VCaP (cell line): ENCODE results near the gene DDX5.

Experiments used
- H3K27ac ChIP-seq: fragments of 450-650 bp; 2 replicates; pipeline ENCODE4 v1.5.1; 2017
- TF ChIP-seq, protein P1 (sequence below): fragments of 450-650 bp; conservative IDR thresholded peaks from 2 replicates; pipeline ENCODE4 v1.5.1; 2017; ENCODE audit warnings: mild to moderate bottlenecking, moderate library complexity

Gene DDX5

DNA sequence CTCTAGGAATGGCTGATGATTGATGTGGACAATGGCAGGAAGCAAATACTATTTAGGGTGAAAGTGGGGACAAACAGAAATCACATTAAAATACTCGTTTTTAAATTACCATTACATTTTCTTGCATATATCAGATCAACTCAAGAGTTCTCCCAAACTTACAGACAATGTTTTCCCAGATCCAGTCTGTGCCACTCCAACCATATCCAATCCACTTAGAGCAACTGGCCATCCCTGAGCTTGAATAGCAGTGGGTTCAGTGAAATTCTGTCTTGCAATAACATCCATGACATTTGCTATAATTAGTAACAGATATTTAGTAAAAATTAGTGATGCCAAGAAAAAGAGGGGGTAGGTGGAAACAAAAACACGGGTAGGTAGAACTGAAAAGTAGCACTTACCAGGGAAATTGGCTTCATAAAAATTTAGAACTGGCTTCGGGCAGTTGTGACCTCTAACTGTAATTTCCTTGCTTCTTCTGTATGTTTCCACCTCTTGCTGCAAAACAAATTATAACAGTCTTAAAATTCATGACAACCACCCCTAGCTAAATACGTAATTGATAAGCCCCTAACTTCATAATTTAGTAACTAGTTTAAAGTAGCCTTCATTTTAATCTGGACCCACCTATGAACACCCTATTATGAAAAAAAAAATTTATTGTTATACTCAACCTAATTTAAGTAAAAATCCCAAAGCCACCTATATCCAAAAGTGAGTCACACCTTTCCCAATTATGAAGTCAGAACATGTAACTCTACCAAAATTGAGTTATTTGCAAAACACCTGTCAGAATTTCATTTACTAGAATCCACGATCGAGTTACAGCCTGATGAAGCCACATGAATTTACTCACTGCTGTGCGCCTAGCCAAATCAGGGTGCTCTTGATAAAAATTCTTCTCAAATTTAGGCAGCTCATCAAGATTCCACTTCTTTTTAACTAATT is 2.0 kb downstream of the DDX5 start:
- TF ChIP-seq, protein P1, sequence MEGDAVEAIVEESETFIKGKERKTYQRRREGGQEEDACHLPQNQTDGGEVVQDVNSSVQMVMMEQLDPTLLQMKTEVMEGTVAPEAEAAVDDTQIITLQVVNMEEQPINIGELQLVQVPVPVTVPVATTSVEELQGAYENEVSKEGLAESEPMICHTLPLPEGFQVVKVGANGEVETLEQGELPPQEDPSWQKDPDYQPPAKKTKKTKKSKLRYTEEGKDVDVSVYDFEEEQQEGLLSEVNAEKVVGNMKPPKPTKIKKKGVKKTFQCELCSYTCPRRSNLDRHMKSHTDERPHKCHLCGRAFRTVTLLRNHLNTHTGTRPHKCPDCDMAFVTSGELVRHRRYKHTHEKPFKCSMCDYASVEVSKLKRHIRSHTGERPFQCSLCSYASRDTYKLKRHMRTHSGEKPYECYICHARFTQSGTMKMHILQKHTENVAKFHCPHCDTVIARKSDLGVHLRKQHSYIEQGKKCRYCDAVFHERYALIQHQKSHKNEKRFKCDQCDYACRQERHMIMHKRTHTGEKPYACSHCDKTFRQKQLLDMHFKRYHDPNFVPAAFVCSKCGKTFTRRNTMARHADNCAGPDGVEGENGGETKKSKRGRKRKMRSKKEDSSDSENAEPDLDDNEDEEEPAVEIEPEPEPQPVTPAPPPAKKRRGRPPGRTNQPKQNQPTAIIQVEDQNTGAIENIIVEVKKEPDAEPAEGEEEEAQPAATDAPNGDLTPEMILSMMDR: no peak
- H3K27ac ChIP-seq: peak overlapping the region; percentile 98

DNA sequence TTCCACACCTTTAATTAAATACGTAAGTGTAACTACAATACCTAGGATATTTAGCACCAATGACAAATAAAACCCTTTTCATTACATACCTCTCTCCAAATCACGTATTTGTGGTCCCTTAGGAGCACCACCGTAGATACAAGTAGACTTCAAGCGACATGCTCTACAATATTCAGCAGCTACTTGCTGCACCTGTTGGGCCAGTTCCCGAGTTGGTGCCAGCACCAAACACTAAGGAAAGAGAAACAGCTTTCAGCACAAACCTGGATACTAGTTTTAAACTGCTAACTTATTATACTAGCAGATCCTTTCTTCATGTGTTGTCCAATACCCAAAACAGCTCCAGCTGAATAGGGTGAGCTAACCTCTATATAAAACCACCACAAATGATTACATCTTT is 2.7 kb downstream of the DDX5 start:
- no peak overlapping the region; the same call in 1 of the 2 replicates for H3K27ac ChIP-seq

DNA sequence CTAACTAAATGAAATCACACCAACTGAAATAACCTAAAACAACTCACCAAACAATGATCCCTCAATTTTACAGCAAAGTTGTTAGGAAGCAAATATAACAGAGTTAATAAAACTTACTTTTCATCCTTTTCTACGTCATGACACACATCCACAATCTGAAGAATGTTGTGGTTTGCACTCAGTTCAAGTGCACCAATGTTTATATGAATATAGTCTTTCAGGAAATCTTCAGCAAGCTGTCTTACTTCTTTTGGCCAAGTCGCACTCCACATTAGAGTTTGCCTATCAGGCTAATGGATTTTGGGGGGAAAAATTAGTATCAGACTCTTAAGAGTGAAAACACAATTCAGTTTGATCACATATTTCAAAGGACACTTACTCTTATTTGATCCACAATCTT is 3.3 kb downstream of the DDX5 start:
- no peak overlapping the region for H3K27ac ChIP-seq
- TF ChIP-seq, protein P1: no peak

More for the DNA sequence above, 2.7 kb downstream of the DDX5 start:
- TF ChIP-seq, protein P1: no peak

DNA sequence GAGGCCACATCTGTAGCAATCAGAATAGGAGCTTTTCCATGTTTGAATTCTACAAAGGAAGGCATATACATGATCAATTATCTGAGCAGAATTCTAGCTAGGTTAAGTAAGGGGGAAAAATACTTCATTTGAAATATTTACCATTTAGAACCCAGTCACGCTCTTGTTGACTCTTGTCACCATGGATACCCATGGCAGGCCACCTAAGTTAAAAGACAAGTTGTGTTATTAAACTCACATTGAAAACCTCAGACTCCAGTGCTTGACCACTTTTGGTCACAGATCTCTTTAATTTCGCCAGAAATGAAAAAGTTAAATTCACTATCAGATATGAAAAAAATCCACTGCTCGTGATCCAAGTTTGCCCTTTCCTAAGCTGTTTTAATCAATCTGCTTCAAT is 4.1 kb downstream of the DDX5 start:
- TF ChIP-seq, protein P1: no peak
- H3K27ac ChIP-seq: no peak overlapping the region

DNA sequence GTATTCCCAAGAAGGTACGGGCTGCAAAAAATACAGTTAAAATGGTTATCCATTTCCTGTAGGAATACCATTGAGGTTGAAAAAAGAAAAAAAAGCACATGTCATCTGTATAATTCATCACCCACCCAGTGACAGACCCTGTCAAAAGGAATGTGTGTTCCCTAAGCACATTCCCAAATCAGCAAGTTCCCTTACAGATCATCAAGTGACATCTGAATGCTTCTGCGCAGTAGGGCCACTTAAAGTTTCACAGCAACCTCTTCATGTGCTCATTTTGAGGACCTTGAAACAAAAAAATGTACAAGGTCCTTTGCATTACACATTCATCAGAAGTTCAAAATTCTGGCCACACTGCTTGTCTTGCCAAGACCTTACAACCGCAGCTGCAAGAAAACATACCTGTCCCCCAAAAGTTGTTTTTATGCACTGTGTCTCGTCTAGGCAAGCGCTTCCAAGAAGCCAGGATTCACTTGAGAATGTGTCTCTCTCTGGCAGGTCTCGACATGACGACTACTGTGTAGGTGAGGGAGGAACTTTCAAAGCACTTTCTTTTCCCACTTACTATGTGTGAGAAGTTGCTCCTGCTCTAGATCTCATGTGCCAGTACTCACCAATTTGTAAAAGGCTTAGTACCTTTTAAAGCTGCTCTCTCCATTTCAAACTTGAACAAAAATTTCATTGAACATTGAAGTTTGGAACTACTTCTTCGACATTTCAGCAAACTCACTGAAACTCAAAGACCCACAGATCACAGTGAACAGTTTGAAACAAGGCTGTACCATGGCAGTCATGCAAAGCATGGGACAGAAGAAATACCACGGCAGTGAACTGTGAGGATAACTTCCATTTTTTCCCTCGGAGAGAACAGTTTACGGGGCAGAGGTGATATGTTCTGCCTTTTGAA is 5.0 kb downstream of the DDX5 start:
- TF ChIP-seq, protein P1: no peak
- H3K27ac ChIP-seq: no peak overlapping the region; the same call in 1 of the 2 replicates

DNA sequence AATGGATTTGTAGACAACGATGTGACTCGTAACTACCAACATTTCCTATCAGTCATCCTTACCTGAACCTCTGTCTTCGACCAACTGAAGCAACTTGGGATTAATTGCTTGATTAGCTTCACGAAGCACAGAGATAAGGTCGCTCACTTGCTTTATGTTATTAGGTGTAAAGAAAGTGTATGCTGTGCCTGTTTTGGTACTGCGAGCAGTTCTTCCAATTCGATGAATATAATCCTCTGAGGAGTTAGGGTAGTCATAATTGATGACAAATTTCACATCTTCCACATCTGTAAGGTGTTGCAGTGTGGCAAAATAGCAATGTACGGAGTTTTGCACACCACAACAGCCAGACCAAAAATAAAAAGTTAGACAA is 5.6 kb downstream of the DDX5 start:
- TF ChIP-seq, protein P1: no peak
- H3K27ac ChIP-seq: no peak overlapping the region; the same call in 1 of the 2 replicates
